ENCODE data around the gene C6orf120. TPM values are rescaled to one million over a fixed set of nuclear protein-coding genes. Genes with fewer than 3 reads are reported as not detected.

Gene C6orf120
- total RNA-seq, 3 donors from 2014 or later (not counting 1 experiment from before 2014, with no cell fraction given): 13.9 to 17.3 (median 16.6) TPM

DNA sequence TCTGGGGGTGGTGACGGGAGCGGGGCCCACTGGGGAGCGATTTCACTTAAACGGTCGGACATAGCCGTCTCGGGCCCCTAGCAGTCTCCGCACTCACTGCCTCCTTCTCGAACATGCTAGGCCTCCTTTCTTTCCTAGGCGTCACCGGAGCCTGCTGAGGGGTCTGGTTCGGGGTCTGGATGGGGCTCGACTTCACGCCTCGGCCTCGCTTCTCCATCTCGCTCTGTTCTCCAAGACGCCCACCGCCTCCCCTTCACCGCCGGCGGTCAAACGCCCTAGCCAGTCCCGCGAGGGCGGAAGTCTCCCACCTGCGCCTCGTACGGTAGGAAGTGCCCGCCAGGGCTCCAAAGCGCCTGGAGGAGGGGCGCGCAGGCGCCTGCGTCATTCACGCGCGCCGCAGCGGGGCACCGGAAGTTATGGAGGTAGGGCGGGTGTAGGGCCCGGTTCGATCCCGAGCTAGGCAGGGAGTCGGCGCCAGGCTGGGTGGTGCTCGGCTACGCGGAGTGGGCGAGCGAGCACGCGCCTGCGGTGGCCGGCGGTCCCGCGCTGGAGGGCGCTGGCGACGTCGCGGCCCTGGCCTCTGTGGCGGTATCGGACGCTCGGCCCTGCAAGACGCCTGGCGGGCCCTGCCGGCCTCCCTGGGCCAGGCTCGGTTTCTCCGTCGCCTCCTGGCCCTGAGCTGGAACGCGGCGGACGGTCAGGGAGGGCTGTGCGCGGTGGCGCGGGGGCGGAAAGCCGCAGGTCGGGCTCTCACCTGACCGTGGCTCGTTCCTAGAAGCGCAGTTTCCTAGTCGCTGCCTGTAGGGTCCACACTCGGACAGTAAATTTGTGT is 49.5 kb downstream of the C6orf120 start, which contains the start of the genes DYNLT2 and ERMARD:
Gene DYNLT2 (minus strand): TSS at position 331 of the 832 bp plus-strand sequence. CDS start 114 bp downstream, at position 217.
Gene ERMARD (plus strand): TSS at position 381 of the 832 bp plus-strand sequence. CDS start 36 bp downstream, at position 417.
- intact Hi-C loops (cut with micrococcal nuclease): loop anchor here (1.0 to 2.0 kb wide), 3 partner anchors 27 to 803 kb away; partner anchors contain the start of genes C6orf120, PHF10, TBP and WDR27
- no peaks in the 10 kb centered on the region for H3K36me3 ChIP-seq (ENCODE audit: control insufficient read depth, insufficient read depth, low read length)

DNA sequence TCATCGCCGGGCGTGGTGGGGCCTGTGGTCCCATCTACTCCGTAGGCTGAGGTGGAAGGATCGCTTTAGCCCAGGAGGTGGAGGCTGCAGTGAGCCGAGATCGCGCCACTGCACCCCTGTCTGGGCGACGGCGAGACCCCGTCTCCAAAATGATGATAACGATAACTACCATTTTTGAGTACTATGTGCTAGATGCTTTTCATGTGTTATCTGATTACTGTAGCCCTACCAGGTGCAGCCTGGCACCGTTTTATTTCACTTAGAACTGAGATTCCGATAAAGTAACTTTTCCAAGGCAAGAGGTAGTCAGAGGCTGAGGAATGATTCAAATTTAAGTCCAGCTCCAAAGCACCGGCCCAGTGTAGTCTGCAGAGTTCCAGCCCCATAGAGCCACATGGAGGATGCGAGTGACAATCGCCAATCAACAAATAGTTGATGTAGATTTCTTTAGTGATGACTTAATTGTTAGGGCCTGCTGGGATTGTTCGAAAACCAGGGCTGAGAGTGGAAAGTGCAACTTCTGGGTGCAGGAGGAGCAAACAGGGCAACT is 50.2 kb downstream of the C6orf120 start:
- ATAC-seq (peak in 1 of 3 donors; percentile 43), DNase-seq (no peak)
- H3K36me3 Mint-ChIP-seq: no peaks in the 10 kb centered on the region
- H3K27ac Mint-ChIP-seq: peak overlapping the region; percentile 99 to 100
- Histone ChIP-seq H3K9me3 (ENCODE audit: control insufficient read depth, insufficient read depth, low read length) (no peaks in the 10 kb centered on the region), H3K36me3 (ENCODE audit: control insufficient read depth, insufficient read depth, low read length) (peaks cover 5% of the 10 kb centered on the region), H3K27me3 (ENCODE audit: control insufficient read depth, insufficient read depth, low read length) (no peaks in the 10 kb centered on the region), H3K4me3 (ENCODE audit: low read length) (peak overlapping the region; percentile 79), H3K27ac (ENCODE audit: low read length) (peak overlapping the region; percentile 94), H3K4me1 (ENCODE audit: control insufficient read depth, insufficient read depth, low read length) (peaks cover 8% of the 10 kb centered on the region)
- intact Hi-C loops (cut with micrococcal nuclease): no loop called here
- H3K4me1 Mint-ChIP-seq: peaks cover 38 to 42% of the 10 kb centered on the region in 2 donors
- WGBS (ENCODE audit: insufficient coverage): 13% methylated on average over 19 of the region's 19 CpGs
- no peaks in the 10 kb centered on the region for H3K27me3 Mint-ChIP-seq (ENCODE audit: low read depth in 2 of 2)
- peak overlapping the region; percentile 98 for H3K4me3 Mint-ChIP-seq
- TF ChIP-seq, protein P1, sequence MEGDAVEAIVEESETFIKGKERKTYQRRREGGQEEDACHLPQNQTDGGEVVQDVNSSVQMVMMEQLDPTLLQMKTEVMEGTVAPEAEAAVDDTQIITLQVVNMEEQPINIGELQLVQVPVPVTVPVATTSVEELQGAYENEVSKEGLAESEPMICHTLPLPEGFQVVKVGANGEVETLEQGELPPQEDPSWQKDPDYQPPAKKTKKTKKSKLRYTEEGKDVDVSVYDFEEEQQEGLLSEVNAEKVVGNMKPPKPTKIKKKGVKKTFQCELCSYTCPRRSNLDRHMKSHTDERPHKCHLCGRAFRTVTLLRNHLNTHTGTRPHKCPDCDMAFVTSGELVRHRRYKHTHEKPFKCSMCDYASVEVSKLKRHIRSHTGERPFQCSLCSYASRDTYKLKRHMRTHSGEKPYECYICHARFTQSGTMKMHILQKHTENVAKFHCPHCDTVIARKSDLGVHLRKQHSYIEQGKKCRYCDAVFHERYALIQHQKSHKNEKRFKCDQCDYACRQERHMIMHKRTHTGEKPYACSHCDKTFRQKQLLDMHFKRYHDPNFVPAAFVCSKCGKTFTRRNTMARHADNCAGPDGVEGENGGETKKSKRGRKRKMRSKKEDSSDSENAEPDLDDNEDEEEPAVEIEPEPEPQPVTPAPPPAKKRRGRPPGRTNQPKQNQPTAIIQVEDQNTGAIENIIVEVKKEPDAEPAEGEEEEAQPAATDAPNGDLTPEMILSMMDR (IDR thresholded peaks at IDR 0.05): no peak
- no peaks in the 10 kb centered on the region for H3K9me3 Mint-ChIP-seq

More for the DNA sequence above, 49.5 kb downstream of the C6orf120 start, which contains the start of the genes DYNLT2 and ERMARD:
- Mint-ChIP-seq H3K4me3 (peak within 1 kb of the TSS; percentile 98), H3K27me3 (ENCODE audit: low read depth in 2 of 2) (peaks cover 0 to 1% of the 10 kb centered on the region in 2 donors), H3K36me3 (no peaks in the 10 kb centered on the region), H3K27ac (peak within 1 kb of the TSS; percentile 99 to 100), H3K9me3 (no peaks in the 10 kb centered on the region), H3K4me1 (peaks cover 38 to 42% of the 10 kb centered on the region in 2 donors)
- peak; percentile 95 to 96 for DNase-seq
- TF ChIP-seq, protein P1 (IDR thresholded peaks at IDR 0.05): no peak
- H3K9me3 ChIP-seq (ENCODE audit: control insufficient read depth, insufficient read depth, low read length): no peaks in the 10 kb centered on the region
- peaks cover 8% of the 10 kb centered on the region for H3K4me1 ChIP-seq (ENCODE audit: control insufficient read depth, insufficient read depth, low read length)
- H3K4me3 ChIP-seq (ENCODE audit: low read length): peak within 1 kb of the TSS; percentile 79
- H3K27me3 ChIP-seq (ENCODE audit: control insufficient read depth, insufficient read depth, low read length): no peaks in the 10 kb centered on the region
- WGBS (ENCODE audit: insufficient coverage): under 1% methylated on average over 90 of the region's 90 CpGs
- H3K27ac ChIP-seq (ENCODE audit: low read length): peak within 1 kb of the TSS; percentile 94
- peak; percentile 93 to 99 (median 96) for ATAC-seq

Other genes with a start within 250 kb of the C6orf120 start
- gene WDR27, start 97 bp upstream of the C6orf120 start, total RNA-seq: 10 to 100 TPM; 12.7 to 31.0 (median 25.3) TPM
- 10 to 100 TPM; 46.5 to 56.5 (median 53.6) TPM for gene PHF10, start 22.4 kb downstream of the C6orf120 start, total RNA-seq
- 1 to 10 TPM; 4.0 to 6.8 (median 5.3) TPM for gene DYNLT2, start 49.4 kb downstream of the C6orf120 start, total RNA-seq
- 10 to 100 TPM; 33.9 to 42.2 (median 36.4) TPM for gene ERMARD, start 49.5 kb downstream of the C6orf120 start, total RNA-seq

Measured in natural killer cell (primary cell).